Neural crest cell (in vitro differentiated cells): ENCODE results near the gene TTLL12. TPM values are rescaled to one million over a fixed set of nuclear protein-coding genes. Genes with fewer than 3 reads are reported as not detected.

Source experiments
- DNase-seq: peaks from one replicate; pipeline ENCODE4 v3.0.0; 2021; ENCODE audit warnings: low read depth, mixed read lengths, low spot score
- H3K27ac Mint-ChIP-seq: one replicate; pipeline ENCODE4 v1.8.0; 2021; ENCODE audit warnings: mild to moderate bottlenecking, mixed read lengths; ENCODE audit not compliant: unreplicated experiment
- H3K27me3 Mint-ChIP-seq: 2 replicates; pipeline ENCODE4 v1.8.0; 2021; ENCODE audit warnings: low read depth, mild to moderate bottlenecking, mixed read lengths
- H3K36me3 Mint-ChIP-seq: 2 replicates; pipeline ENCODE4 v1.8.0; 2021; ENCODE audit warnings: low read depth, mild to moderate bottlenecking, mixed read lengths
- H3K4me1 Mint-ChIP-seq: 2 replicates; pipeline ENCODE4 v1.8.0; 2021; ENCODE audit warnings: mixed read lengths
- H3K4me3 Mint-ChIP-seq: one replicate; pipeline ENCODE4 v1.8.0; 2021; ENCODE audit warnings: mild to moderate bottlenecking, mixed read lengths
- H3K9me3 Mint-ChIP-seq: 2 replicates; pipeline ENCODE4 v1.8.0; 2021; ENCODE audit warnings: mixed read lengths
- CTCF ChIP-seq: fragments of 200-600 bp; sonication (generic); conservative IDR thresholded peaks from 2 replicates; pipeline ENCODE4 v1.5.0; 2021; ENCODE audit warnings: antibody characterized with exemption, mild to moderate bottlenecking
- total RNA-seq: library from RNA; stranded (reverse); gene quantifications from 2 replicates; pipeline ENCODE4 v1.2.1, GENCODE V29; 2021

The TTLL12 gene
- total RNA-seq, 1 donor from 2014 or later, result 72.4 TPM

- H3K4me3 Mint-ChIP-seq, result no peak overlapping the region
- H3K36me3 Mint-ChIP-seq, result no peaks in the 10 kb centered on the region
- DNase-seq, result no peak
- H3K27ac Mint-ChIP-seq, result peak overlapping the region; percentile 71
- H3K27me3 Mint-ChIP-seq, result no peaks in the 10 kb centered on the region
- TF ChIP-seq CTCF, result no peak
- H3K4me1 Mint-ChIP-seq, result peaks cover 33% of the 10 kb centered on the region
- H3K9me3 Mint-ChIP-seq, result no peaks in the 10 kb centered on the region
These were observed 40.3 kb upstream of the TTLL12 start for GRCh38 chr22:43227239-43227630.

DNA sequence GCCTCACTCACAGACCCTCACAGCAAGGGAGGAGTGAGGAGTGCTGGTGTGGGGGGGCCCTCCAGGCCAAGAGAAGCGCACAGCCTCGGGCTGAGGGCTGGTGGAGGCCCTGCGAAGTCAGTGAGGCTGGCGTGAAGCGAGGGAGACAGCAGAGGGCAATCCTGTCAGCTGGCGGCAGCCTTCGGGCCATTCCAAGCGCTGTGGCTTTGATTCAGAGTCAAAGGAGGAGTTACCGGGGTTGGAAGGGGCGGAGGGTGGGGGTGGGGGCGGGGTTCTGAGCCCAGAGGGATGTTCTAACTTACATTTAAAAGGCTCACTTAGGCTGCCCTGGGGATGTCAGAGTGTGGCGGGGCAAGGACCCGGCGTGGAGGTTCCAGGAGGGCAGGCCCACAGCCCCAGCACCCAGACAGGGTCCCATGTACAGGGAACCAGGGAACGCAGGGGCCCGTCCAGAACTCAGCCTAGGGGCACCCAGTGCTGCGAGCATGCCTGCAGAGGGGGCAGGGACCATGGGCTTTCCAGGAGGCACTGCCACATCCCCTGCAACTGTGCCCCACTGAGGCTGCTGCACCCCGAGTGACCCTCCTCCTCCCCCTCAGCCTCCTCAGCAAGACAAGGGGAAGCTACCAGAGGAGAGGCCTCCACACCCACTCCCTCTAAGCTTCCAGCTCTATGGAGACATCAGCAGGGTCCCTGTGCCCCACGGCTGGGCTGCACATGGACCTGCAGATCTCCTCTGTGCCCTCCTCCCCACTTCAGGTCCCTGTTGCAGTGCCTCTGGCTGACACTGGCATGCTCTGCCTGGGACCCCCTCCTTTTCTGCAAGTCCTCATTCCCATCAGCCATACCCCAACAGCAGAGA lies 39.7 kb upstream of the TTLL12 start:
- peak overlapping the region; percentile 71 for H3K27ac Mint-ChIP-seq
- H3K4me1 Mint-ChIP-seq, result peaks cover 33% of the 10 kb centered on the region
- no peak overlapping the region for H3K4me3 Mint-ChIP-seq
- no peaks in the 10 kb centered on the region for H3K9me3 Mint-ChIP-seq
- no peaks in the 10 kb centered on the region for H3K36me3 Mint-ChIP-seq
- TF ChIP-seq CTCF, result peak; percentile 32
- H3K27me3 Mint-ChIP-seq, result no peaks in the 10 kb centered on the region
- peak; percentile 67 for DNase-seq

- Mint-ChIP-seq H3K9me3 (no peaks in the 10 kb centered on the region), H3K27me3 (no peaks in the 10 kb centered on the region), H3K36me3 (no peaks in the 10 kb centered on the region), H3K4me3 (no peak overlapping the region), H3K27ac (no peak overlapping the region), H3K4me1 (peaks cover 28% of the 10 kb centered on the region)
- TF ChIP-seq CTCF, result no peak
- DNase-seq, result no peak
These were observed 38.7 kb upstream of the TTLL12 start for GRCh38 chr22:43225609-43226008.

- Mint-ChIP-seq H3K4me1 (peaks cover 27% of the 10 kb centered on the region), H3K4me3 (no peak overlapping the region), H3K9me3 (no peaks in the 10 kb centered on the region), H3K27me3 (no peaks in the 10 kb centered on the region), H3K36me3 (no peaks in the 10 kb centered on the region), H3K27ac (no peak overlapping the region)
- no peak for DNase-seq
- TF ChIP-seq CTCF, result no peak
These were observed 36.1 kb upstream of the TTLL12 start for GRCh38 chr22:43222987-43223386.

GRCh38 chr22:43222262-43222661 lies 35.3 kb upstream of the TTLL12 start:
- Mint-ChIP-seq H3K4me3 (no peak overlapping the region), H3K4me1 (peaks cover 25% of the 10 kb centered on the region), H3K36me3 (no peaks in the 10 kb centered on the region), H3K27ac (no peak overlapping the region), H3K9me3 (no peaks in the 10 kb centered on the region), H3K27me3 (no peaks in the 10 kb centered on the region)
- DNase-seq, result no peak
- no peak for TF ChIP-seq CTCF
